Measurements from ENCODE around the gene DIPK1A. TPM values are rescaled to one million over a fixed set of nuclear protein-coding genes. Genes with fewer than 3 reads are reported as not detected.

DIPK1A gene
- total RNA-seq, 2 donors from 2014 or later, result 7.9 to 8.7 TPM

DNA sequence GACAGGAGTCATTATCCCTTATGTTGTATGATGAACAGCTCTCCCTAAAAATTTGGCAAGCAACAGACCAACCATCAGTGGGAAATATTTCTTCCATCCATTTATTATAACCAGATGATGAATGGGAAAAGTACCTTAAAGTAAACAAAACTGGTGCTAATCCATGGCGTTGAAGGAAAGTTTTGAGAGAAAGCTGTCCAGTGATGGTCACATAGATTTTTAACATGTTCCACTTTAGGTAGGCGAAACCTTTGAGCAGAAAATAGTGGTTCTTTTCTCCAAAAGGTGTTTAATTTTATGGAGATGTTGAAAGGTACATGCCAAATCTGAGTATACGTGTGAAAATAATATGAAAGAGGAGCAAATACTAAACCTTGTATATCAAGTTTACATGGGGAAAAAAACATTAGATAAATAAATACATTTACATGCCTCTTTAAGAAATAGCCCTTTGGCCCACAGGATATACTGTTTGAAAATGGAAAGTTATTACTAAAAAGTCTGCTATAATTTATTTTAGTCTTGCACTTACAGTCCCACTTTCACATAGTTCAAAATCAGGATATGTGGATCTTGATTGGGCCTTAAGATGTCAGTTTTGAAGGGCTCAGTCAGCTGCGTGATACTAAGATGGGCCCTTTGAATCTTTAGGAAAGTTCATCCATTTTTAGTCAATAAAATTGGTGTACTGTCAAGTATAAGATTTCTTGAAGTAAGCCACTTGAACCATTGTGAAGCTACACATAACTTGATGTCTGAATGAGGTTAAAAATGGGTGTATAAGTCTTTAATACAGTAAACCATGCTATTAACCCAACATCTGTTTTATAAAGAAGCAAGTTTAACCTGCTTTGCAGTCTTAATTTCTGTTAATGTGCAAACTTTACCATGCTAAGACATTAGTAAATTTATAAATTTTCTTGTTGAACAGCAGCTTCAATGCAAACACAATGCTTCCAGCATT is 118.9 kb downstream of the DIPK1A start:
- Mint-ChIP-seq H3K4me3 (no peak overlapping the region), H3K27me3 (no peaks in the 10 kb centered on the region), H3K36me3 (ENCODE audit: low read depth) (peaks cover 9% of the 10 kb centered on the region), H3K27ac (no peak overlapping the region), H3K4me1 (peaks cover 28% of the 10 kb centered on the region)
- H3K9me3 ChIP-seq (ENCODE audit: control insufficient read depth, low read length, poor library complexity, severe bottlenecking), result no peaks in the 10 kb centered on the region
- ATAC-seq (no peak), DNase-seq (no peak)

DNA sequence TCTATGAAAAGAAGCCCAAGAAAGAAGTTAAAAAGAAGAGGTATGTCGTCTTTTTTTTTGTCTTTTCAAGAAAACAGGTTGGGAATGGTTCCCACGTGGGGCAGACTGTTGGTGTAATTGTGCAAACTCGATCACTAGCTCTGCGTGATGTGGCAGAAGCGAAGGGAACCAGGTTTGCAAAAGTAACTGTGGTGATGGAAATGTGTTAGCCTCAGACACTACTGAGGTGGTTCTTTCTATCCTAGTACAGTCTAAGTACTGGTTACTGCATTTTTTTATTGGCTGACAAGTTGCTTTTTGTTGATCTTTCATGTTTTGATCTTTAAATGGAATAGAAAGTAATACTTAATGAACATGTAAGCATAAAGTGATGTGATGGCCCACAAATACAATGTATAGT is 120.7 kb downstream of the DIPK1A start:
- DNase-seq, result no peak
- Mint-ChIP-seq H3K27me3 (no peaks in the 10 kb centered on the region), H3K4me3 (no peak overlapping the region), H3K27ac (peak overlapping the region; percentile 82), H3K36me3 (ENCODE audit: low read depth) (peaks cover 9% of the 10 kb centered on the region), H3K4me1 (peaks cover 30% of the 10 kb centered on the region)
- no peaks in the 10 kb centered on the region for H3K9me3 ChIP-seq (ENCODE audit: control insufficient read depth, low read length, poor library complexity, severe bottlenecking)
- ATAC-seq, result no peak

DNA sequence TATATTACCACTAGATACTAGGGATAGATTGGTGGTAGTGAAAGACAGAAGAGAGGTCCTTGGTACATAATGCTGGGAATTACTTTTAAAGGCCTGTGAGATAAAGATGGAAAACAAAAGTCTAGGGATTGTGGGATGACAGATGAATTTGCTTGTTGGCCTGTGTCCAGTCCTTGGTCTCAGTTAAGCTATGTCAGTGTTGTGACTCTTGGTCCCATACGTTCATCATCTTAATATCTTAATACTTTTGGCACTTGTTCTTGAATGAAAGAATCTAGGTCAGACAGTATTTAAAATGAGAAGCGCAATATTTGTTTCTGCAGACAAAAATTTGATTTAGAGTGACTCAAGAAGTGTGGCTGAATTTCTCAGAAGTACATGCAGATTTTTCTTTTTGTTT is 121.8 kb downstream of the DIPK1A start:
- peaks cover 42% of the 10 kb centered on the region for H3K4me1 Mint-ChIP-seq

DNA sequence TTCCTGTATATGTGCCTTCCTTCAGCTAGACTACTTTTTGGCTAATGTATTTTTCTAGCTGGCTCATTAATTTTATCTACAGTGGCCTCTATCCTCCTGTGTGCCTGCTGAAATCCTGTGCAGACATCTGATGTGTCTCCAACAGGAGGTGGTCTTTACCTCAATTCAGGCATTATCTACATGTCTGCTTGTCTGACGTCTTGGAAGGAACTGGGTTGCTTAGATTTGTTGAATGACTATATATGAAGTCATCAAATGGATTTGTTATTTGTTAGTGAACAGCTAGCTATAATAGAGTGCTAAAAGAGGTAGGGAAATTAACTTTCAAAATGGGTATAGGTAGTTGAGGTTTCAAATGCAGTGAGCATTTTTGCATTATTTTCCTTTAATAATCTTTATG is 122.7 kb downstream of the DIPK1A start:
- Mint-ChIP-seq H3K36me3 (ENCODE audit: low read depth) (peaks cover 6% of the 10 kb centered on the region), H3K27me3 (no peaks in the 10 kb centered on the region), H3K4me3 (peak overlapping the region; percentile 59), H3K27ac (peak overlapping the region; percentile 82), H3K4me1 (peaks cover 51% of the 10 kb centered on the region)
- H3K9me3 ChIP-seq (ENCODE audit: control insufficient read depth, low read length, poor library complexity, severe bottlenecking), result no peaks in the 10 kb centered on the region
- DNase-seq, result no peak
- ATAC-seq, result no peak

More for the DNA sequence above, 121.8 kb downstream of the DIPK1A start:
- no peaks in the 10 kb centered on the region for H3K9me3 ChIP-seq (ENCODE audit: control insufficient read depth, low read length, poor library complexity, severe bottlenecking)
- H3K27me3 Mint-ChIP-seq, result no peaks in the 10 kb centered on the region
- H3K4me3 Mint-ChIP-seq, result peak overlapping the region; percentile 25
- DNase-seq (no peak), ATAC-seq (no peak)
- peak overlapping the region; percentile 82 for H3K27ac Mint-ChIP-seq
- peaks cover 9% of the 10 kb centered on the region for H3K36me3 Mint-ChIP-seq (ENCODE audit: low read depth)

DNA sequence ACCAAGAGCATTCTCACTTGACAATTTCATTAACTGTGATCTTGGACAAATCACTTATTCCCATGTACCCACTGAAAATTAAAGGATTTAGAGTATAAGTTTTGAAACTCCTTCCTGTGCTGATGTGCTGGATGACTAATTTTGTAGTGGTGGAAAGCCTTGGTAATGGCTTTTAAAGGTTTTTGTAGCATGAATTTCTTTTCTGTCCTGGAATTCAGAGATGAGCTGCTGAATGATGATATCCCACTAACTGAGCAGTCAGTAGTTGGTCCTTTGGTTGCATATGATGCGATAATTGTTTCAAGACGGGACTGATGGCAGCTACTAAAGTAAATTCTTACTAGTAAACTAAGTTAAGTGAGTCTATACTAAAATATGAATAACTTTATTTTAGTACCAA is 124.2 kb downstream of the DIPK1A start:
- ATAC-seq (no peak), DNase-seq (no peak)
- peaks cover 60% of the 10 kb centered on the region for H3K4me1 Mint-ChIP-seq
- H3K27me3 Mint-ChIP-seq, result no peaks in the 10 kb centered on the region
- H3K36me3 Mint-ChIP-seq (ENCODE audit: low read depth), result peaks cover 10% of the 10 kb centered on the region
- H3K9me3 ChIP-seq (ENCODE audit: control insufficient read depth, low read length, poor library complexity, severe bottlenecking), result no peaks in the 10 kb centered on the region
- H3K27ac Mint-ChIP-seq, result peak overlapping the region; percentile 82
- peak overlapping the region; percentile 43 for H3K4me3 Mint-ChIP-seq

DNA sequence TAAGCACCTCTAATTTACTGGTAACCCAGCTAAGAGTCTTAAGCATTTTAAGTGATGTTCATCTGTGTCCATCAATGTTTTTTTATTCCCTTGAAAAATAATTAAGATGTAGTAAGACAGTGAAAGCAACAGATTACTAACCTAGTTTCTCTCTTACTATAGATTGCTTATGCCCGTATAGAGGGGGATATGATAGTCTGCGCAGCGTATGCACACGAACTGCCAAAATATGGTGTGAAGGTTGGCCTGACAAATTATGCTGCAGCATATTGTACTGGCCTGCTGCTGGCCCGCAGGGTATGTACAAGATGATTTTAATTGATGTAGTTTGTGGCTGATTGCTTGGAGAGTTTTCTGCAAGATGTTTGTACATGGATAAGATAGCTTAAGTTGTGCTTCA is 126.6 kb downstream of the DIPK1A start:
- ATAC-seq, result no peak
- peaks cover 8% of the 10 kb centered on the region for H3K36me3 Mint-ChIP-seq (ENCODE audit: low read depth)
- no peaks in the 10 kb centered on the region for H3K9me3 ChIP-seq (ENCODE audit: control insufficient read depth, low read length, poor library complexity, severe bottlenecking)
- H3K4me3 Mint-ChIP-seq, result peak overlapping the region; percentile 99
- peak overlapping the region; percentile 100 for H3K27ac Mint-ChIP-seq
- H3K27me3 Mint-ChIP-seq, result no peaks in the 10 kb centered on the region
- H3K4me1 Mint-ChIP-seq, result peaks cover 58% of the 10 kb centered on the region
- DNase-seq, result no peak

DNA sequence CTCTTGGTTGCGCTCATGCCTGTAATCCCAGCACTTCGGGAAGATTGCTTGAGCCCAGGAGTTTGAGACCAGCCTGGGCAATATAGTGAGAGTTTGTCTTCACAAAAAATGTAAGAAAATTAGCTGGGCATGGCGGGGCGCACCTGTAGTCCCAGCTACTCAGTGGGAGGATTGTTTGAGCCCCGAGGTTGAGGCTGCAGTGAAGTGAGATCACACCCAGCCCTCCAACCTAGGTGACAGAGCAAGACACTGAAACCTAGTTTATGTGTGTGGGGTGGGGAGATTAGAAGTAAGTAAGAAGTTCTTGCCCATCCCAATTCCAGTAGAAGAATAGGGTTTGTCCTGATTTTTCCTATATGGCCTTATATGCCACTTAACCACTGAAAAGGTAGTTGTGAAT is 127.4 kb downstream of the DIPK1A start:
- H3K27ac Mint-ChIP-seq, result peak overlapping the region; percentile 100
- ATAC-seq (no peak), DNase-seq (no peak)
- H3K9me3 ChIP-seq (ENCODE audit: control insufficient read depth, low read length, poor library complexity, severe bottlenecking), result no peaks in the 10 kb centered on the region
- H3K36me3 Mint-ChIP-seq (ENCODE audit: low read depth), result peaks cover 8% of the 10 kb centered on the region
- H3K4me1 Mint-ChIP-seq, result peaks cover 53% of the 10 kb centered on the region
- H3K4me3 Mint-ChIP-seq, result peak overlapping the region; percentile 99
- H3K27me3 Mint-ChIP-seq, result no peaks in the 10 kb centered on the region

DNA sequence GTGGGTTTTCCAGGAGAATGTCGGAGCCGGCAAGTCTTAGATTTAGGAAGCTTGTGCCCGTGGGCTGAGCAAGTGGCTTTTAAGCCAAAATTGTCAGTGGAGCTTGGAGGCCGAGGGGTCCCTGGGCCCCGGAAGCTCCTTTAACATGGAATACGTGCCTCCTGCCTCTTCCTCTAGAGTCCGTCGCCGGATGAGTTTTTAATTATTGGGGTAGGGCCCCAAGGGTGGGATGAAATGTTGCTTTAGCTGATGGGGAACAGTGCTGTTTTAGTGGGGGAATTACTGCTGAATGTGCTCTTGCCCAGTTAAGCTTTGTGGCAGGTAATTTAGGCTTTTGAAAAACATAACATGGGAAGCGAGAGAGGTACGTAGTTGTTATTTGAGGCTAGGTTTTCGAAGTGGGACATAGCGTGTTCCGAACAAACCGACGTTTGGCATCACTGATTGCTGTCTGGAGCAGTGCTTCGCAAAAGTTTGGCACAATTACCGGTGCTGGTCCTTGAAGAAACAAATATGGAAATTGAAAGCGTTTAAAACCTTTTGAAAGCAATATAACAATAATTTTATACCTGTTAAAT is 128.6 kb downstream of the DIPK1A start:
- Mint-ChIP-seq H3K27me3 (no peaks in the 10 kb centered on the region), H3K36me3 (ENCODE audit: low read depth) (peaks cover 8% of the 10 kb centered on the region), H3K27ac (peak overlapping the region; percentile 100), H3K4me1 (peaks cover 42% of the 10 kb centered on the region), H3K4me3 (peak overlapping the region; percentile 99)
- DNase-seq (no peak), ATAC-seq (no peak)
- H3K9me3 ChIP-seq (ENCODE audit: control insufficient read depth, low read length, poor library complexity, severe bottlenecking), result no peaks in the 10 kb centered on the region

DNA sequence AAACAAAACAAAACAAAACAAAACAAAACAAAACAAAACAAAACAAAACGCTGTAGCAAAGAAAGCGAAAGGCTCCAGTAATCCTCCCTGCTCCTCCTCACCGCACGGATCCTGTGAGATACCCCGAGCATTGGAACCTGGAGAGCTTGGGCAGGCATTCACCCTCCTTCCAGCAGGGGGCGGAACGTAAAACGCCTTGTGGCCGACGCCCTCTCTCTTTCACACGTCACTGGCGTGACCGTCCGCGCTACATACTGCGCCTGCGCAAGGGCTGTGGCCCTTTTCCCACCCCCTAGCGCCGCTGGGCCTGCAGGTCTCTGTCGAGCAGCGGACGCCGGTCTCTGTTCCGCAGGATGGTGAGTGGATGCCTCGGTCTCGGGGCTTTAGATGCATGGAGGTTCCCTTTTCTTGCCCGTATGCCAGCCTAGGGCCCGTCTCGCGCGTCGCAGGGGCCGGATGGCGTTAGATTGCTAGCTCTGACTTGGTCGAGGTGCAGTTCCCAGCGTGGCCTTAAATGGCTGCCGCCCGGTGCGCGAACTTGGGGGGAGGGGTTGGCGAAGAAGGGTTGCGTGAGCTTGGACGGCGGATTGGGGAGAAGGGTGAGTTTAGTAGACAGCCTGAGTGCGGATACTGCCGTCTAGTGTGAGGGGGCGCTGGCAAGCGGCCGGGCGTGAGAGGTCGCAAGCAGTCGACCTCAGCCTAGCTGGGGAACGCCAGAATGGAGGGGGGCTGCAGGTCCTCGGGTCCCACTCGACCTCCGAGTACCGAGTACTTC is 129.3 kb downstream of the DIPK1A start, which contains the start of gene RPL5:
RPL5 (plus strand) TSS at position 279 of the 775 bp plus-strand sequence; CDS start at position 354, 75 bp downstream.
- peak; percentile 93 to 95 (median 95) for DNase-seq
- Mint-ChIP-seq H3K27ac (peak within 1 kb of the TSS; percentile 100), H3K4me3 (peak within 1 kb of the TSS; percentile 99), H3K36me3 (ENCODE audit: low read depth) (peaks cover 8% of the 10 kb centered on the region), H3K27me3 (no peaks in the 10 kb centered on the region), H3K4me1 (peaks cover 36% of the 10 kb centered on the region)
- H3K9me3 ChIP-seq (ENCODE audit: control insufficient read depth, low read length, poor library complexity, severe bottlenecking), result no peaks in the 10 kb centered on the region
- ATAC-seq, result peak; percentile 90

DNA sequence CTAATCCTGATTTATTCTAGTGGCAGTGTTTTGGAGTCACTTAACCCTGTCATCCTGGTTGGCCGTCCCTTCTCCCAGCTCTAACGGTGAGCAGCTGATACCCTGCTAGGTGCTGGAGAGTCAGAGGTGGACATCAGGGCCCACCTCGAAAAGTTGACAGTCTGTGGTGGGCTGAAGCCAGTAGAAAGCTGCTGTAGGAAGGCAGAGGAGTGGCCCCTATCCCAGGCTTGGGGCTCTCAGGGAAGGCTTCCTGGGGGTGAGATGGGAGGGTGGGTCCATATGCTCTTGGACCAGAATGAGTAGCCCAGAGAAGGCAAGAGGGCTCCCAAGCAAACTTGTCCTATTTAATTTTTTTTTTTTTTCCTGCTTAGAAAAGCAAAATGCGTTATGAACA is 129.9 kb downstream of the DIPK1A start:
- DNase-seq (no peak), ATAC-seq (no peak)
- peaks cover 36% of the 10 kb centered on the region for H3K4me1 Mint-ChIP-seq

DNA sequence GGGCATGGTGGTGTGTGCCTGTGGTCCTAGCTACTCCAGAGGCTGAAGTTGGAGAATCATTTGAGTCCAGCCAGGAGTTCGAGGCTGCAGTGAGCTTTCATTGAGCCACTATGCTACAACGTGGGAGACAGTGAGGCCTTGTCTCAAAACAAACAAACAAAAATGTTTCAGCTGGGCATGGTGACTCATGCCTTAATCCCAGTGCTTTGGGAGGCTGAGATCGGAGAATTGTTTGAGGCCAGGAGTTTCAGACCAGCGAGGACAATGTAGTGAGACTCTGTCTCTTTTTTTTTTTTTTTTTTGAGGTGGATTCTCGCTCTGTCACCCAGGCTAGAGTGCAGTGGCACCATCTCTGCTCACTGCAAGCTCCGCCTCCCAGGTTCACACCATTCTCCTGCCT is 134.5 kb downstream of the DIPK1A start:
- peaks cover 1% of the 10 kb centered on the region for H3K4me1 Mint-ChIP-seq
- no peak for DNase-seq
- H3K9me3 ChIP-seq (ENCODE audit: control insufficient read depth, low read length, poor library complexity, severe bottlenecking), result no peaks in the 10 kb centered on the region
- H3K27ac Mint-ChIP-seq, result no peak overlapping the region
- H3K4me3 Mint-ChIP-seq, result no peak overlapping the region
- peaks cover under 1% of the 10 kb centered on the region for H3K36me3 Mint-ChIP-seq (ENCODE audit: low read depth)
- ATAC-seq, result no peak
- no peaks in the 10 kb centered on the region for H3K27me3 Mint-ChIP-seq

More for the DNA sequence above, 129.9 kb downstream of the DIPK1A start:
- no peaks in the 10 kb centered on the region for H3K9me3 ChIP-seq (ENCODE audit: control insufficient read depth, low read length, poor library complexity, severe bottlenecking)
- H3K4me3 Mint-ChIP-seq, result peak overlapping the region; percentile 99
- H3K36me3 Mint-ChIP-seq (ENCODE audit: low read depth), result peaks cover 8% of the 10 kb centered on the region
- H3K27ac Mint-ChIP-seq, result peak overlapping the region; percentile 100
- no peaks in the 10 kb centered on the region for H3K27me3 Mint-ChIP-seq

DNA sequence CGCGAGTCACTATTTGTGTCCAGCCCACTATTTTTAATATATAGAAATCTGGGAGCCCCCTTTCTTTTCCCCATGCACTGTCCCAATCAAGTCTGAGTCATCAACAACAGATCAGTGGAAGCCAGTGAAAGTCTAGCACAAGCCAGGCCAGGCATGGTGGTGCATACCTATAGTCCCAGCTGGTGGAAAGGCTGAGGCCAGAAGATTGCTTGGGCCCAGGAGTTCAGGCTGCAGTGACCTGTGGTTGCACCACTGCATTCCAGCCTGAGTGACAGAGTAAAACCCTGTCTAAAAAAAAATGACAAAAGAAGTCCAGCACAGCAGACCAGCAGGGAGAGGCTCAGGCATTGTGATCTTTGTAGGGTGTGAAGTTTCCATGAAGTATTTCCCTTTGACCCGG is 138.4 kb downstream of the DIPK1A start:
- DNase-seq (no peak), ATAC-seq (no peak)
- H3K4me1 Mint-ChIP-seq, result no peaks in the 10 kb centered on the region

DNA sequence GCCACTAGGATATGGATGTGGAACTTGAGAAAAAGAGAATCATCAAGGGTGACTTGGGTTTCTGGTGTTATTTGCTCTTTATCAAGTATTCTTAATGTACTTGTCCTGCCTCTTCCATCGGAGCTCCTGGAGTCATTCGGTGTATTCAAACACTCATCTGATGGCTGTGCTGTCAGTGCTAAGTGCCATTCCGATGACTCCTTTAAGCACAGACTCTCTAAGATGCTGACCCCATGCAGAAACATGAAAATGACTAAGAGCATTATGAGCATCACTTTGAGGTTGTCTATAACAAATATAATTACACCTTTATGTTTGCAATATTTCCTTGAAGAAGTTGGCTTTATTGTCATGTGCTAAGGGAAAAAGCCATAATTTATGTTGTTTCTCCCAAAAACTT is 140.7 kb downstream of the DIPK1A start:
- H3K4me1 Mint-ChIP-seq, result no peaks in the 10 kb centered on the region
- H3K4me3 Mint-ChIP-seq, result no peak overlapping the region
- H3K9me3 ChIP-seq (ENCODE audit: control insufficient read depth, low read length, poor library complexity, severe bottlenecking), result no peaks in the 10 kb centered on the region
- ATAC-seq, result no peak
- no peak overlapping the region for H3K27ac Mint-ChIP-seq
- peaks cover 3% of the 10 kb centered on the region for H3K36me3 Mint-ChIP-seq (ENCODE audit: low read depth)
- no peak for DNase-seq
- peaks cover 17% of the 10 kb centered on the region for H3K27me3 Mint-ChIP-seq

More for the DNA sequence above, 138.4 kb downstream of the DIPK1A start:
- Mint-ChIP-seq H3K4me3 (no peak overlapping the region), H3K36me3 (ENCODE audit: low read depth) (peaks cover 3% of the 10 kb centered on the region), H3K27ac (no peak overlapping the region), H3K27me3 (peaks cover 12% of the 10 kb centered on the region)
- H3K9me3 ChIP-seq (ENCODE audit: control insufficient read depth, low read length, poor library complexity, severe bottlenecking), result no peaks in the 10 kb centered on the region

Measured in T-helper 17 cell (primary cell).